SHP77 (cell line): ENCODE results near the gene CDC45.

Experiments used
- DNase-seq, 2 experiments: peaks; one replicate each; lab custom pipeline; 2025; lab: John Stamatoyannopoulos, UW

The CDC45 gene

DNA sequence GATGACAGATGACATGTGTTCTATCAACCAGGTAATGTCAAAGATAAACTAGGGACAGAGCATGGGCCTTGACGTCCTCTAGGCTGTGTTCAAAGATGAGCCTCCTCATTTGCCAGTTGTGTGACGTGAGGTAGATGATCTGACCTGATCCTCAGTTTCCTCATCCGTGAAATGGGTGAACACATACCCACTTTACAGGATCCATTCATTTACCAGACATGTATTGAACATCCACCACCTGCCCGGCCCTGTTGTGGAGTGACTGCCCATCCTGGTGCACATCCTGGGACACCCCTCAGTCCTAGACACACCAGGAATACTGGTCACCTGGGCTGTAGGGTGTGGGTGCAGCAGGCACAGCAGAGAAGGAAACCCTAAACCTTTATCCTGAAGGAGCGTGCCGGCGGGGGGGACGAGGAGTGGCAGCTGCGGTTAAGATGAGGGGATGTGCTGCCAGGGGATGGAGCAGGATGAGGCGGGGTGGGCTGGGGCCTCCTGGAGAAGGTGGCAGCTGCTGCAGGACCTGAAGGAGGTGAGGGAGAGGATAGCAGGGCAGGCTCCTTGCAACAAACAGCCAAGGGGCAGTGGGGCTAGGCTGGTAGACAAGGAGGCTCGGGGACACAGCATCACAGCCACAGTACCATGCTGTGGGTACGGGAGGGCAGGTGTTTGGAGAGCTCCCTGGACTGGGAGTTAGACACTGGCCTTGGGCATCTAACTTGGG lies 36.1 kb downstream of the CDC45 start:
- DNase-seq = no peak

GRCh38 chr22:19516378-19517170 lies 36.9 kb downstream of the CDC45 start:
- no peak for DNase-seq

GRCh38 chr22:19517171-19517500 lies 37.4 kb downstream of the CDC45 start:
- no peak for DNase-seq

DNA sequence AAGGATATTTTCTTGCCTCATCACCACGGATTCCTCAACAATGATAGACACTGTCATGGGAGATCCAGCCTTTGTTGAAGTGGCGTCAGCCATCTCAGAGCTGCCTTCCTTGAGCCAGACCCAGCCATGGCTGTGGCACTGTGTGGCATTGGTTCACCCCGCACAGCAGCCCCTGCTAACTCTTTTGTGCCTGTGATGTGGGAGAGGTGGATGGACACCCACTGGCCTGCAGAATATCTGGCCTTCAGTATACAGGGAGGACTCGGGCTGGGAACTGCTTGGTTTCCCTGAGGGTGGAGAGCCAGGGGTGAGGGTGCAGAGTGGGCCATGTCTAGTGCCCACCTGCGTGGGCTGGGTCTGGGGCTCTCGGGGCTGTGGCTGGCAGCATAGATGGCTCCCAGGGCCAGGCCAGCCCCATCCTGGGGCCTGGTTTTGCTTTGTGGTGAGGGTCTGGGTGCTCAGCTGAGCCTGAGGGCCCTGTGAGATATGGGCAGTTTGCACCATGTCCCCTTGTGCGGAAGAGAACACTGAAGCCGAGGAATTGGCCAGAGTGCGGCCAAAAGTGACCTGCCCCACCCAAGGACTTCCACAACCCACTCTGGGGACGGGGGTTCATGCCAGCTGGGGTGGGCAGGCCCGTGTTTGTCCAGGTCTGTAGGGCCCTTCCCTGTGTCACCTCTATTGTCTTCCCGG lies 38.3 kb downstream of the CDC45 start:
- no peak for DNase-seq

- DNase-seq = no peak
These were observed 38.9 kb downstream of the CDC45 start for GRCh38 chr22:19518635-19519034.

DNA sequence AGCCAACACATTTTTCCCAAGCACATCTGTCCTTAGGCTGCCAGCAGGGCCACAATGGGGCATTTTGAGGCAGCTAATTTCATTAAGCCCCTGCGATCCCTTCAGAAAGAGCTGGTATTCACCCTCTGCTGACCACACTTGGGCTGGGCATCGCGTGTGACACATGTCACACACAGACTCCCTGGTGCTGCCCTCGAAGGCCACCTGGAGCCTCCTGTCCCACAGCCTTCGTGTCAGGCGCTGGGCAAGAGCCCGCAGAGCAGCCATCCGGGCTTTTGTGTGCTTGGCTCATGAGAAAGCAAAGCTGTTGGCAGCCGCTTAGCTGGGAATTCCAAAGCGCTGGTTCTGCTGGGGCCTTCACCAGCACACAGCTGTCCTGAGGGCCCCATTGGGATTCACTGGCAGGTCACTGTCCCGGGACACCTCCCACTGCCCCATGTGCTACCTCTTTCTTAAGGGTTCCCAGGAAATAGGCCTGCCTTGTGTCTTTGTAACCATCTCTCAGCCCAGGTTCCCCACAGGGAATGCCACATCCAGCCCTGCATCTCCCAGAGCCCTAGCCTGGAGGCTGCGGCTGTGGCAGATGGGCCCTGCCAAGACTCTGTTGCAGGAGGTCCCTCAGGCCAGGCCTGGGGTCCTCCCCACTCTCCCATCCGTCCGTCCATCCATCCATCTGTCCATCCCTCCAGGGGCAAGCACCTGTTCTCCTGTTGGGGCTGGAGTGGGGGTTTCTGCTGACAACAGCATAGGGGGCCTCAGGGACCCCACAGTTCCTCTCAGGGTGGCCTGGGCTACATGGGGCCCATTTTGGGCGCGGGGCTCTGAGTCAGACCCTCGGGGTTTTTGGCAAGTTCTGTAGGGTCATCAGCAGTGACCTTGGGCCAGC lies 39.6 kb downstream of the CDC45 start:
- no peak for DNase-seq

DNA sequence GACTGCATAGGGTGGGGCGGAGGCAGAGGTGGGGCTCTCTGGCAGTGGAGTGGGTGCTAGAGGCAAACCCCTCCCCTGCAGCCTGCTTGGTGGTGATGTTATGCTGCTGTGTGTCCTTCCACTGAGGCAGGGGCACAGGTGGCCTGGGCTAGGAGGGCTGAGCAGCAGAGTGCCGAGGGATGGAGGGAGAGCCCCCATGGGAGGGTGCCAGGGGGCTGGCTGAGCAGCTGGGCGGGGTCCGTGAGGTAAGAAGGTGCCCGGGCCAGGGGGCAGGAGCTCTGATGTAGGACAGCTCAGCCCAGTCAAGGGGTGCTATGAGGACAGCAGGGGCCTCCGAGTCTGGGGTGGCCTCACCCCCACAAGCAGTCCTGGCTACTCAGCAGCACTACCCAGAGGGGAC lies 40.3 kb downstream of the CDC45 start:
- no peak for DNase-seq

- no peak for DNase-seq
These were observed 41.0 kb downstream of the CDC45 start for GRCh38 chr22:19520566-19521305.

GRCh38 chr22:19522190-19522880 lies 42.6 kb downstream of the CDC45 start:
- DNase-seq = peak; percentile 44 to 75

GRCh38 chr22:19522881-19523239 lies 43.1 kb downstream of the CDC45 start:
- no peak for DNase-seq

- DNase-seq = no peak
These were observed 43.8 kb downstream of the CDC45 start for GRCh38 chr22:19523240-19524169.

DNA sequence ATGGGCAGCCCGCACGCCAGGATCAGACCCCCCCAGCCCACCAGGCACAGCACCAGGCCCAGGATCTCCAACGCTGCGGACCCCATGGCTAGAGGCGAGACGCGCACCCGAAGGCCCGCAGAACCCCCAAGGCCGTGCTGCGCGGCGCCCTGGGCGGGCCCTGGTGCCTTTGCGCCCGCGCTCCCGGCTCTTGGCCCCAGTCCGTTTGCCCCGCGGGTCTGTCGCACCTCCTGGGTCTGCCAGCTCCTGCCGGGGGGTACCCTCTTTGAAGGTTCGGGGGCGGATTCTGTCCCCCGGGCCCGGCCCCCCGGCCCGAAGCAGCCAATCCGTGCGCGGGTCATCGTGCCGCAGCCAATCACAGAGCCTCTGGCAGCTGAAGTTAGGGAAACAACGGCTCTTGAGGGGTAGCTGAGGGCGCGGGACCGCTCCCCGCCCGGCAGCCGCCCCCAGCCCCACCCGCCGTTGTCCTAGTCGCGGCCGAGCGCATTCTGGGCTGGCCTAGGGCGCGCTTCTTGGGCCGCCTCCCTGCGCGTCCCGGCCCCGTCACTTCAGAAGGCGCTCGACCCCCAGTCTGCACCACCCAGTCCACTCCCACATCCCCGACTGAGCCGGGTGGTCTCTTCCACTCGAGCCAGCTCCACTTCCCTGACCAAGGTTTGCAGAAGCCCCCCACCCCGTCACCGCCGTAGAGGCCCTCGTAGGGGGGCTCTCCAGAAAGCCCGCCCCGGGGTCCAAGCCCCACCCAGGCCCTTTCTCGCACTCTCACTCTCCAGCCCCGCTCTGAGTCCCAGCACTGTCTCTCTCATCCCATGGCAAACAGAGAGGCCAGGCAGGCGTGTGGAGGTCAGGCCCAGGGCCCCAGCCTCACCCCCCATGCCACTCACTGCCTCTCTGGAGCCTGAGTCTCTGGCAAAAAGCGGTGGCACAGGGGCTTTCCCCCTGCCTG lies 44.7 kb downstream of the CDC45 start, which contains the start of gene CLDN5:
TSS of gene CLDN5 (minus strand) at position 241 of the 946 bp plus-strand sequence. CDS start at position 86, 155 bp downstream.
- peak in 1 of 2 experiments; percentile 59 for DNase-seq

- no peak for DNase-seq
These were observed 45.5 kb downstream of the CDC45 start for GRCh38 chr22:19525116-19525660.

DNA sequence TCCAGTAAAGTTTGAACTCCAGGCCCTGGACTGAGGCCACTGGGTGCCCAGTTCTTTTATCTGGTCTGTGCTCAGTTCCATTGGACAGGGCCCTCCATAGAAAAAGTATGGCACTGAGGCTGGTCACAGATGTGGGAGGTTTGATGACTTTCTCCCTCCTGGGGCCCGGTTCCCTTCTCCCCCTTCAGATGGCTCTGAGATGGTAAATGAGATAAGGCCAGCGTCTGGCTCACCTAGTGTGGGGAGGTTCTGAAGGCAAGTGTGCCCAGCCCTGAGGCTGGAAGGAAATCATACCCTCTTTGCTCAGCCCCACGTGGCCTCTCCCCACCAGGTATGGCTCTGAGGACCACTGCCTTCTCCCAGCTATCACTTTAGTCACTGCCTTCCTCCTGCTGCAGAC lies 45.9 kb downstream of the CDC45 start:
- DNase-seq = no peak

- no peak for DNase-seq
These were observed 46.5 kb downstream of the CDC45 start for GRCh38 chr22:19526076-19526701.

- no peak for DNase-seq
These were observed 47.0 kb downstream of the CDC45 start for GRCh38 chr22:19526702-19527111.

GRCh38 chr22:19527321-19527721 lies 47.6 kb downstream of the CDC45 start:
- DNase-seq = no peak
